HG03025 (cell line): ENCODE data around the gene TRPV4.
"Not testable (repeated sequence)": the region's sequence is repeated elsewhere in the genome, so short reads cannot be mapped to it uniquely, and the experiment has no call there.

ENCODE experiments used
- ATAC-seq: cut with Tn5 transposase; IDR thresholded peaks from one replicate; pipeline ENCODE4 v1.9.1; 2021; ENCODE audit warnings: mild to moderate bottlenecking, moderate library complexity; ENCODE audit not compliant: unreplicated experiment, low FRiP score

Gene TRPV4

GRCh38 chr12:109861689-109862314 lies 28.6 kb upstream of the TRPV4 start:
- ATAC-seq, result no peak

- ATAC-seq, result no peak
Observed at GRCh38 chr12:109860977-109861376, 27.8 kb upstream of the TRPV4 start.

- ATAC-seq, result no peak
Observed at GRCh38 chr12:109858764-109859163, 25.6 kb upstream of the TRPV4 start.

- ATAC-seq, result no peak
Observed at GRCh38 chr12:109857715-109858114, 24.5 kb upstream of the TRPV4 start.

GRCh38 chr12:109855377-109855776 lies 22.2 kb upstream of the TRPV4 start:
- no peak for ATAC-seq

- ATAC-seq, result not testable (repeated sequence)
Observed at GRCh38 chr12:109850518-109850917, 17.3 kb upstream of the TRPV4 start.

- no peak for ATAC-seq
Observed at GRCh38 chr12:109847142-109847735, 14.0 kb upstream of the TRPV4 start.

GRCh38 chr12:109845824-109846205 lies 12.6 kb upstream of the TRPV4 start:
- no peak for ATAC-seq

- peak; percentile 51 for ATAC-seq
Observed at GRCh38 chr12:109844983-109845823, 12.0 kb upstream of the TRPV4 start.

- no peak for ATAC-seq
Observed at GRCh38 chr12:109844091-109844490, 10.9 kb upstream of the TRPV4 start.

GRCh38 chr12:109842021-109842420 lies 8.8 kb upstream of the TRPV4 start:
- ATAC-seq, result no peak

GRCh38 chr12:109841356-109841755 lies 8.2 kb upstream of the TRPV4 start:
- no peak for ATAC-seq

- ATAC-seq, result no peak
Observed at GRCh38 chr12:109840305-109841074, 7.3 kb upstream of the TRPV4 start.

GRCh38 chr12:109839444-109839843 lies 6.2 kb upstream of the TRPV4 start:
- ATAC-seq, result no peak

- no peak for ATAC-seq
Observed at GRCh38 chr12:109836916-109837315, 3.7 kb upstream of the TRPV4 start.

GRCh38 chr12:109835827-109836226 lies 2.6 kb upstream of the TRPV4 start:
- no peak for ATAC-seq

- ATAC-seq, result no peak
Observed at GRCh38 chr12:109832541-109833306, 474 bp downstream of the TRPV4 start.

GRCh38 chr12:109831929-109832328 lies 1.3 kb downstream of the TRPV4 start:
- no peak for ATAC-seq

GRCh38 chr12:109831365-109831764 lies 1.8 kb downstream of the TRPV4 start:
- ATAC-seq, result no peak

- no peak for ATAC-seq
Observed at GRCh38 chr12:109830718-109831117, 2.5 kb downstream of the TRPV4 start.
